Kidney tubule cell (primary cell): ENCODE results near the gene PARP8.
"Not testable (repeated sequence)": the region's sequence is repeated elsewhere in the genome, so short reads cannot be mapped to it uniquely, and the experiment has no call there.

Experiments
- DNase-seq: peaks from one replicate; pipeline ENCODE4 v3.0.0-alpha.2; 2018; ENCODE audit warnings: low spot score

PARP8 gene

DNA sequence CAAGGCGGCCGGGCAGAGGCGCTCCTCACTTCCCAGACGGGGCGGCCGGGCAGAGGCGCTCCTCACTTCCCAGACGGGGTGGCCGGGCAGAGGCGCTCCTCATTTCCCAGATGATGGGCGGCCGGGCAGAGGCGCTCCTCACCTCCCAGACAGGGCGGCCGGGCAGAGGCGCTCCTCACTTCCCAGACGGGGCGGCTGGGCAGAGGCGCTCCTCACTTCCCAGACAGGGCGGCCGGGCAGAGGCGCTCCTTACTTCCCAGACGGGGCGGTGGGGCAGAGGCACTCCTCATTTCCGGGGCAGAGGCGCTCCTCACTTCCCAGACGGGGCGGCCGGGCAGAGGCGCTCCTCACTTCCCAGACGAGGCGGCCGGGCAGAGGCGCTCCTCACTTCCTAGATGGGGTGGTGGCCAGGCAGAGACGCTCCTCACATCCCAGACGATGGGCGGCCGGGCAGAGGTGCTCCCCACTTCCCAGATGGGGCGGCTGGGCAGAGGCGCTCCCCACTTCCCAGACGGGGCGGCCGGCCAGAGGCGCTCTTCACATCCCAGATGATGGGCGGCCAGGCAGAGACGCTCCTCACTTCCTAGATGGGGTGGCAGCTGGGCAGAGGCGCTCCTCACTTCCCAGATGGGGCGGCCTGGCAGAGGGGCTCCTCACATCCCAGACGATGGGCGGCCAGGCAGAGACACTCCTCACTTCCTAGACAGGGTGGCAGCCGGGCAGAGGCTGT lies 108.2 kb downstream of the PARP8 start:
- DNase-seq: not testable (repeated sequence)

DNA sequence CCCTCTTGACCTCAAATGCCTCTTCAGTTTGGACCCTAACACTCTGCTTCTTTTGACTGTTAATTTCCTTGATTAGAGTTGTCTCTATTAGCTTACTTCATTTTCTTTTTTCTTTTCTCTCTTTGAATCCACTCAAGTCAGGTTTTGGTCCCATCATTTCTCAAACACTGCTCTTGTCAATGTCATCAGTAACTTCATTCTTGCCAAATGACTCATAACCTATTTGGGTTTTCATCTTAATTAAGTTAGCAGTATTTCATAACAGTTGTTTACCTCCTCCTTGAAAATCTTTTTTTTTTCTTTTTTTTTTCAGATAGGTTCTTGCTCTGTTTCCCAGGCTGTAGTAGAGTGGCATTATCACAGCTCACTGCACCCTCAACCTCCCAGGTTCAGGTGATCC lies 119.6 kb downstream of the PARP8 start:
- no peak for DNase-seq

DNA sequence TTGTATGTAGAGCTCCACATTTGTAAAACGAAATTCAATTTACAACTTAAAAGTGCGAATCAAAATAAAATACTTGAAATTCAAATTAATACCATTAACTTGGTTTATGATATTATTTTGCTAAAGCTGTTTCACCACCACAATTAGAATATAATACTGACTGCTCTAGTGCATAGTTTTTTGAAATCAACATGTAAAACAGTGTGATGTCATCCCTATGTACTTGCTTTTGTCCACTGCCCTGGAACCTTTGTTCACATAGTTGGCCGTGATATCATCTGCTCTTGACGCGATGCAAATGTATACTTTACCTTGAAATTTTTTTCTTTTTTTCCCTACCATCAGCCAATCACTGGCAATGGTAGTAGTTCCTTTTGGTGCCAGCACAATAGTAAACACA lies 125.4 kb downstream of the PARP8 start:
- no peak for DNase-seq

DNA sequence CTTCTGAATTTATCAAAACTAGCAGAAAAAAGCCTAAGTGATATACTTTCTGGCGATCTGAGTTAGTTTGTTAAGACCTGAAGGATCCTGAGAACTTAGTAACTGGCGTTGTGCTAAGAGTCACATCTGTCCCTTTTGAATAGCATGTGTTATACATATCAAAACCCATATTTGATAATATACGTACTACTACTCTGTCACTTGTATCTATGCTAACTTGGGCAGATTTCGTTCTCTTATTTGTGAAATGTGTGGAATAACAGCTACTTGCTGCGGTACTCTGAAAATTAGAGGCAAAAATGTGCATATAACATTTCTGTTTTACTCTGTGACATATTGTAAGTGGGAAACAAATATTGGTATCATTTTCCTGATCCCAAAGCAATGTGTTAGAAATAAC lies 126.4 kb downstream of the PARP8 start:
- no peak for DNase-seq

DNA sequence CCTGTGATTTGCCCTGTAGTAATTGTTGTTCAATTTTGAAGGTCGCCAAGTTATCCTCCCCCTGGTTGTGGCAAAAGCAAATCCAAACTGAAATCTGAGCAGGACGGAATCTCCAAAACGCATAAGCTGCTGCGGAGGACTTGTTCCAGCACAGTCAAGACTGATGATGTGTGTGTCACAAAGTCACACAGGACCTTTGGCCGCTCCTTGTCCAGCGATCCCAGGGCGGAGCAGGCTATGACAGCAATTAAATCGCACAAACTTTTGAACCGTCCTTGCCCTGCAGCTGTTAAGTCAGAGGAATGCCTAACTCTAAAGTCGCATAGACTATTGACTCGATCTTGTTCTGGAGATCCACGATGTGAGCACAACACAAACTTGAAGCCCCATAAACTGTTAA lies 128.4 kb downstream of the PARP8 start:
- no peak for DNase-seq

DNA sequence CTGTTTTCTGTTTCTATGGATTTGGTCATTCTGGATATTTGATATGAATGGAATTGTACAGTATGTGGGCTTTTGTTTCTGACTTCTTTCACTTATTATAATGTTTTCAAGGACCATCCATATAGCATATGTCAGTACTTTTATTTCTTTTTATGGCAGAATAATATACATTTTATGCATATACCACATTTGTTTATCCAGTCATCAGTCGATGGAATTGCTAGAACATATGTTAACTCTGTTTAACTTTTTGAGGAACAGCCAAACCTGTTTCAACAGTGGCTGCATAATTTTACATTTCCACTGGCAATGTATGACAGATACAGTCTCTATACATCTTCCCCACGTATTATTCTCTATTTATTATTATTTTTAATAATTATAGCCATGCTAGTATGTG lies 131.6 kb downstream of the PARP8 start:
- DNase-seq: no peak

DNA sequence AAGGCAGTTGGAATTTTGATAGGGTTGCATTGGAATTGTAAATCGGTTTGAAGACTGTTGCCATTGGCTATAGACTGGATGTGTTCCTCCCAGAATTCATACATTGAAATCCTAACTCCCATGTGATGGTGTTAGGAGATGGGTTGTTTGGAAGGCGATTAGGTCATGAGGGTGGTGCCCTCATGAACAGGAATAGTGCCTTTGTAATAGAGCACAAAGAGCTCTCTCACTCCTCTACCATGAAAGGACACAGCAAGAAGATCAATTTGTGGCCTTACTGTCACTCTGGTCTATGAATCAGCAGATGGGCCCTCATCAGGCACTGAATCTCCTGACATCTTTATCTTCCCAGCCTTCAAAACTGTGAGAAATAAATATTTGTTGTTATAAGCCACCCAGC lies 133.2 kb downstream of the PARP8 start:
- DNase-seq: no peak

DNA sequence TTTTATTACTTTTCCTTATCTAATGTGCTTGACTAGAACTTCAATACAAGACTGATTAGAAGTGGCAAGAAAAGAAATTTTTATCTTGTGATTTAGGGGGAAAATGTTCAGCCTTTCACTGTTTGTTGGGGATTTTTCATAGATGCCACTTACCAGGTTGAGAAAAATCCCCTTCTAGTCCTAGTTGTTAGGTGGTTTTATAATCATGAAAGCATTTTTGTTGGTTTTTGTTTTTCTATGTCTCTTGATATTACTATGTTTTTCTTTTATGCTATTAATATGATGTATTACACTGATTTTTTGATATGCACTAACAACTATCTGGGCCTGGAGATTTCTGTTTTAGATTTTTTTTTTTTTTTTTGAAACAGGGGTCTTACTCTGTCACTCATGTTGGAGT lies 134.0 kb downstream of the PARP8 start:
- DNase-seq: no peak

DNA sequence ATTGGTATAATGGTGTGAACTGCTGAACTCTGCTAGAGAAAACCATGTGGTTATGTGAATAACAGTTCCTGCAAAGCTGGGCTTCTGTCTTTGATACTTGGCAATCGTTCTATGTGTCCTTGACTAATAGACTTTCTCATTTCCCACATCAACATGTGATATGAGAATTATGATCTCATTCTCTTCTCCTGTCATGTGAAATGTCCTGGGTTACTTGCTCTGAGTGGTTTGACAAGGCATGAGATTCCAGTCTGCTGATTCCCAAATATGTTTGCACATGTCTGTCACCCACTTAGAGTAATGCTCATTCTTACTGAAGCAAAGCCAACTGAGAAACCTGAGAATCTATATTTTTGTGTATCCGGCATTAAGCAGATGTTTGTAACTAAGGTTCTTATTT lies 141.2 kb downstream of the PARP8 start:
- peak; percentile 81 for DNase-seq

DNA sequence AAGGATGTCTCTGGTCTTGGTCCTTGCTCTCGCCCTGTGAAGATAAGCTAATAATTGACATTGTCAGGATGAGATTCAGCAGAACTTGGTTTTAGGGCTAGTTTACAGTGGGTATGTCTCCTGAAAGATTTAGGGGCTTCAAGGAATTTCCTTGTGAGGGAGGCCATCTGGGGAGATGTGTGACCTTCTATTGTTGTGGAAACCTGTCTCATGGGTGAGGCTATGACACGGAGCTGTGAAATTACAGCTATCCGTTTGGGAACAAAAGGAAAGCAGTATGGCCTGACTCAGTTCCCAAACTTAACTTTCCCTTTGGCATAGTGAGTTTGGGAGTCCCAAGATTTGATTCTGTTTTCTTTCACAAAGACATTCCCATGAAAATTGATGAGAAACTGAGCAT lies 142.0 kb downstream of the PARP8 start:
- DNase-seq: no peak

DNA sequence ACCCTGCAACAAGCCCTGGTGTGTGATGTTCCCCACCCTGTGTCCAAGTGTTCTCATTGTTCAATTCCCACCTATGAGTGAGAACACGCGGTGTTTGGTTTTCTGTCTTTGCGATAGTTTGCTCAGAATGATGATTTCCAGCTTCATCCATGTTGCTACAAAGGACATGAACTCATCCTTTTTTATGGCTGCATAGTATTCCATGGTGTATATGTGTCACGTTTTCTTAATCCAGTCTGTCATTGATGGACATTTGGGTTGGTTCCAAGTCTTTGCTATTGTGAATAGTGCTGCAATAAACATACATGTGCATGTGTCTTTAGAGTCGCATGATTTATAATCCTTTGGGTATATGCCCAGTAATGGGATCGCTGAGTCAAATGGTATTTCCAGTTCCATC lies 145.3 kb downstream of the PARP8 start:
- DNase-seq: not testable (repeated sequence)

DNA sequence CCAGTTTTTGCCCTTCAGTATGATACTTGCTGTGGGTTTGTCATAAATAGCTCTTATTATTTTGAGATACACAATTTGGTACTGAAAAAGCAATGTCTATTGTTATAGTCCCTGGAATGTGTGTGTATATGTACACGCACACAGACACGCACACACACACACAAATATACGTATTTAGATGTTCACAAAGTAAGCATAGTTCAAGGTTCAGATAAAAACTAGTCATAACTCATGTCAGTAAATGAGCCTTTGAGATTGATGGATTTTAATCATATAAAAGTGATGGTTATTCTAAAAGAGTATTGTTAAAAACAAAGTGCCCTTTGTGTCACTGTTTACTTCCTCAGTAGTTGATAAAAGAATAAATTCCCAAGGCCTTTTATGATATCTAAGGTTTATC lies 147.3 kb downstream of the PARP8 start:
- no peak for DNase-seq

DNA sequence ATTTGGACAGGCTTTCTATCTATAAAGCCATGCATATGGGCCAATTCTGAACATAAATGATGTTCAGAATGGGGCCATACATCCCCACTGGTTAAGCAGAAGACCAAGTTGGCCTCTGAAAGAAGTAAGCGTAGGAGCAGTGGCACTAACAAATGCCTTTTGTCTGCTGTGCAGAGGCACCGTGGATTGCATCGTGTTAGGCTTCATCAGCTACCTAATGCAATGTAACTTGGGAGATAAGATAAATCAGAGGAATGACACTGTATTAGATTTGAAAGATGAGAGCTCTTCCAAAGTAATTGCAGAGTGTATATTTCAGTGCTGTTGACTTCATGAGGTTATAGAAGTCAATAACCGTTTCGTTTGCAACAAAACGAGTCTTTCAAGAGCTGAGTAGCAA lies 148.1 kb downstream of the PARP8 start:
- no peak for DNase-seq

DNA sequence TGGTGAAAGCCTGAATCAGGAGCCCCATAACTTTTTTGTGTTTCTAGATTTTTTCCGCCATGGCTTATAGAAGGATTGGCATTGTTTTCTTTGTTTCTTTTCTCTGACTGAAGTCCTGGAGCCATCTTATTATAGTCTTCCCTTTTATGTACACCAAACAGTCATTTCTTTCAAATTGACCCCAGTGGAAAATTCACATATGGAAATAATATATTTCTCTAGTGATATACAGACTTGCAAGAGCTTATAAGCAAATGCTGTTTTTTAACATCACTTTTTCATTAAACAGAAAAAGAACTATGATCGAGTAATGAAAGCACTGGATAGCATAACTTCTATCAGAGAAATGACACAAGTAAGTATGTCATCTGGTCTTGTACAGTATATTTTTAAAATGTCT lies 155.6 kb downstream of the PARP8 start:
- no peak for DNase-seq

DNA sequence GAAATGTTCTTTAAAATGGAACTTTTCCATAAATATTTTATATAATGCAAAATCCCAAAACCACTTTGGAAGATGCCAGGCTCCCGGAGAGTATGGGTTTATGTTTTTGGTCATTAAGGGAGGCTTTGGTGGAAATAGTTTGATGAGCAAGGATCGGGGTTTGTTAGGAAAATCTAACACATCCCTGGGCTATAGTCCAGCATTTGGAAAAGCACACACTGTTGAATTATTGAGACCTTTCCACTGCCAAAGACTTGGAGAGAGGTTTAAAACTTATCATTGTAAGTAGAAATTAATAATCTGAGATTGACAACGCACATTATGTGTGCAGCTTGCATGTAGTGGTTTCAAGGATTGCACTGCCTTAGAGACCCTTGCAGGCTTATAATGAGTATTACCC lies 156.3 kb downstream of the PARP8 start:
- DNase-seq: no peak

DNA sequence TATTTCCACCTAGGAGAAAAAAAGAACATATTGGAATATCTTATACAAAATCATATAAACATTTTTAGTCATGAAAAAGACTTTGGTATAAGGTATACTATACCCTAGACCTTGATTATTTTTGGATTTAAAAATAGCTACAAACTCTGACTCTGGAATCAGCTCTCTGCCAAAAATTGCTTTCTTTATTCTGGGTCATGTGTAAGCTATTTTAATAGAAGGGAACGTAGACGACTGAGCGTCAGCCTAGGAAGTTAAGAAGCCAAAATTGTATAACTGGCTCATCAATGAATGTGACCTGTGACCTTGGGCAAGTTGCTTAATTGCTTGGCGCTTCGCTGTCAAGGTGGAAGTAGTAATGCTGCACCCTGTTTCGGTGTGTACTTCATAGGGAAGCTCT lies 157.1 kb downstream of the PARP8 start:
- no peak for DNase-seq

DNA sequence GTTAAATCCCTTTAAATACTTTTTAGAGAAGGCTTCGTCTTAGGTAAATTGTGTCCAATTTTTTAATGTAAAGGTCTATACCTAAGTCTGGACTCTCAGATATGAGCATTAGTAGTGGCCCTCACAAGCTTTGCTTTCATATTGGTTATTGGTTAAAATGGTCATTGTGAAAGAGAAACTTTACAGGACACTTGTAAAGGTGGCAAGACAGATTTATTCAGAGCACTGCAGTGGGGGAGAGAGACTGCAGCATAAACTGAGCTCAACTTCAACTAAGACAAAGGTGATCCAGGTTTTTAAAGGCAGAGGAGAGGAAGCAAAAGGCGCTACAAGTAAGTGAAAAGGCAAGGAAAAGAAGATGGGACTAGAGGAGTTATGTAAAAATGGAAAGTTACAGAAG lies 157.7 kb downstream of the PARP8 start:
- no peak for DNase-seq

DNA sequence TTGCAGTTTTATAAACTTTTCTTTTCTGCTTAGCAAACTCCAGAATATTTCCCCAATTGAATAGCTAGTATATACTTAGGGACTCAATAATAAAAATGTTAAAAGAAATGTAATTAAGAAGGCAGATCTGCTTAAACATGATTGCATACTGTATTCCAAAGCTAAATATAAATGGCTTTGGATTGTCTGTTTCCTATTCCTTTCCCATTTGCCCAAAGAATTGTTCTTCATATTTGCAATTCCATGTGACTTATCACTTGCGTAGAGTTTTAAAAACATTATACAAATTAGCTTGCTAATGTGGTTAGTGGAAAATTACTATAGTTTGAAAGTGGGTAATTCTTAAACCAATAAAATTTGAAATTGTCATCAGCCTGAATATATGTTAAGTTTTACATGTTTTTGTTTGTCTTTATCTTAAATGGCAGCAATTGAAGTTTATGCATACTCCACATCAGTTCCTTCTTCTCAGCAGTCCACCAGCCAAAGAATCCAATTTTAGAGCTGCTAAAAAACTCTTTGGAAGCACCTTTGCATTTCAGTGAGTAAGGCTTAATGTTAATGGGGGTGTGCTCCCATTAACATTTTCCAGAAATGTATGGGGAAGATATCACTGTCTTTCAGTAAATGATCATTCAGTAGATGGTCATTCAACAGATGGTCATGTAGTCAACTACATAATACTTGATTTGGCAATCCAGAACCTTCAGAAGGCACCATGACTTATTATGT lies 161.2 kb downstream of the PARP8 start:
- DNase-seq: no peak

DNA sequence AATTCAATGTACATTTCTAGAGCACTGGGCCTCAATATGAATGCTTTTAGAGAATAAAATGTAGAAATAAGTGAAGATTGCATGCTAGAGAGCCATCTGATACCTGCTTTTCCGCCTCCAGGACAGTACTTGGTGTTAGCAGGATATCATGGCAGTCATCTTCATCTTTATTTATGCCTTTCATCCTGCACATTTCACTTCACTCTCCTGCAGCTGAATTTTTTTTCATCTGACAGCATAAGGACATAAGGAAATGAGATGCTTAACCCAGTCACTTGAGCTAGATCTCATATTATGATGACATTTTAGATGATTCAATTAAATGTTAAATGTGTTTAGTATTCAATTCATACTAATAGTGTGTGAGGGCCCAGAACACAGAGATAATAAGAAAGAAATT lies 162.6 kb downstream of the PARP8 start:
- DNase-seq: no peak

DNA sequence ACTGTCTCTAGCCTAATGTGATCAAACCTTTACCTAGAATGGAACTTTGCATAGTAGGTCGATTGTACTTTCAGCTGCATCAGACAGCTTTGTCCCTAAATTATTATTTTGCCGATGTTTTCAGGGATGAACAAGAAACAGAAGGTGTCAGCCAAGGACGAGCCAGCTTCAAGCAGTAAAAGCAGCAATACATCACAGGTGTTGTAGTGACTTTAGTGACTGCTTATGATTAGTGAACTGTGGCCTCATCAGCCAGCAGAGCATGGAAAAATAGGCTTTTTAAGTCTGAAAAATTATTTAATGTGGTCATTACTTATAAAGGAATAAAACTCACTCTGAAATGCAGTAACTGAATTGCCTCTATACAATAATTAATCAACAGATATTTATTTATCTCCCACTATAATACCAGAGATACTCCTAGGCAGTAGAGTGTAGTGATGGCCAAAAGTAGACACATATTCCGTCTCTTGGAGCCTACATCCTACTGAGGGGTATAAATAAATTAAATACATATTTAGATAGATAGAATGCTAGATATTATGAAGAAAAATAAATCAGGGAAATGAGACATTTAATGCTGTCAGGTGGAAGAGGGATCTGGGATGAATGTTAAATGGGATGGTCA lies 166.3 kb downstream of the PARP8 start:
- DNase-seq: no peak

DNA sequence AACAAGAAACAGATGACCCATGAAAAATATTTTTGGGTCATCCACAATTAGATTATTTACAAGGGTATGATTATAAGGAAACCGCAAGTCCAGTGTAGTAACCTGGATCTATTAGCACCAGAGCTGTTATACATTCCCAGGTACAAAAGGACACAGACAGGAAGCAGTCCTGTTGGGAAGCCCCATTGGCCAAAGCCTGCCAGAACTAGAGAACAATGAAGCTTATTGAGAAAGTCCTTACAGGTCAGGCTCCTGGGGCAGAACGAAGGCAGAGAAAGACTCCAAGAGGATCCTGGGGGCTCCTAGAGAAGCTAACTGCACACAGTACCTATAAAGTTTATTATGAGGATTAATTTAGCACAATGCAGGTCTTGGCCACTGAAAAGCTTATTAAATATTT lies 169.9 kb downstream of the PARP8 start:
- DNase-seq: no peak

DNA sequence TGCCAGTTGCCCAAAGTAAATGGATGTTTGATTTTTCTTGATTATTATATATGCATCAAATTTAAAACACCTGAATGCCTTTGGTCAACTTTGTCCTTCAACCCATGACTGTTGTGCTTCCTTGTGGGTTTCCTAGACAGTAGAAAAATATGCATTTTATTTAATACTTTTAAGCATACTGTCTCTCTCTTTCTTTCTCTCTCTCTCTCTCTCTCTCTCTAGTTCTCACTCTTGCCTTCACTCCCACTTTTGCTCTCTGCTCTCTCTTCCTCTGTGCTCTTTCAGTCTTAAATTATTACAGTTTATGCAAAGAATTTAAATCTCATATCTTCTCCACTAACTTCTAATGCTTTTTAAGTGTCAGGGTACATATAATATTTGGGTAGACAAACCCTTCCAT lies 173.0 kb downstream of the PARP8 start:
- no peak for DNase-seq

DNA sequence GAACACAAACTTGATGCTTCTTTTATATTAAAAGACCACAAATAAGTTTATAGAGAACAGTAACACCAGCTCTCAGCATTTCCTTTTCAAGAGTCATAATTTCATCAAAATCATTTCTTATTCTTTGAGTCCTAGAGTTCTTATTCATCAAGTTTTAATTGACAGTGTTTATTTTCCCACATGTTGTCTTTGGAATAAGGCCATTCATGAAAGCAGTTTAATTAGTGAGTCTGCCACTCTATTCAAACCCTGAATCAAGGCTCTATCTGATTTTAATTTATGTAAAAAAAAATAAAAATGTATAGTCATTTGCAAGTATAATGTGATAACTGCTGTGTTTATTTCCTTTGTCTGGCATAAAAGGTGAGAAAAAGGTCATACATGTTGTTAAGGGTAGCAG lies 176.7 kb downstream of the PARP8 start:
- no peak for DNase-seq

DNA sequence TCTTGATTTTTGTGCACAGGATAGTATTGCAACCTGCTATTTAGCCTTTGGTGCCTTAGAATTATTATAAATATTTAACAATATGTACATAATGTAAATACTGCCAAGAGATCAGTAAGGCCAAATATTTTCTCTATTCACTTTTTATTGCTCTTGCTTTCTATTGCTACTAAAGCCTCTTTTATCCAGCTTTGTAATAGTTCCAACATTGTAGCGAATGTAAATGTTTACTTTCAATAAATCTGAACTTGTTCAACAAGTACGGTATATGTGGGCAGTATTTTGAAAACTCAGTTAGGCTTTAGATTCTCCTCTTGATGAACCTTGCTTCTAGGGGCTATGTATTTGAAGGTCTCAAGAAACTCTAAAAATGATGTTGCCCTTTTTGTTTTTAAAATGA lies 179.8 kb downstream of the PARP8 start:
- no peak for DNase-seq
